Endodermal cell (in vitro differentiated cells): ENCODE measurements around the gene PMVK. TPM values are rescaled to one million over a fixed set of nuclear protein-coding genes. Genes with fewer than 3 reads are reported as not detected.
A peak's percentile ranks its signal among the peaks of the same experiment; 100 is the strongest.

Experiments used
- DNase-seq: peaks from one replicate; pipeline ENCODE4 v3.0.0-alpha.2; 2017
- H3K27ac ChIP-seq: 2 replicates; pipeline ENCODE4 v1.5.1; 2013; ENCODE audit warnings: mild to moderate bottlenecking, low read depth, low read length, moderate library complexity
- H3K27me3 ChIP-seq: 2 replicates; pipeline ENCODE4 v1.6.1; 2013; ENCODE audit warnings: mild to moderate bottlenecking, low read length, moderate library complexity; ENCODE audit not compliant: insufficient read depth, control insufficient read depth, poor library complexity, severe bottlenecking
- H3K36me3 ChIP-seq: 2 replicates; pipeline ENCODE4 v1.7.0; 2013; ENCODE audit warnings: mild to moderate bottlenecking, low read length, moderate library complexity; ENCODE audit not compliant: control insufficient read depth, insufficient read depth
- H3K4me1 ChIP-seq: one replicate; pipeline ENCODE4 v1.7.0; 2013; ENCODE audit warnings: low read length; ENCODE audit not compliant: control insufficient read depth, insufficient read depth
- H3K4me3 ChIP-seq: 2 replicates; pipeline ENCODE4 v1.5.1; 2013; ENCODE audit warnings: mild to moderate bottlenecking, low read length, moderate library complexity
- H3K9ac ChIP-seq: 2 replicates; pipeline ENCODE4 v1.6.1; 2013; ENCODE audit warnings: mild to moderate bottlenecking, low read length, moderate library complexity; ENCODE audit not compliant: poor library complexity, severe bottlenecking; ENCODE audit errors: extremely low read depth
- H3K9me3 ChIP-seq: 2 replicates; pipeline ENCODE4 v1.6.1; 2013; ENCODE audit warnings: mild to moderate bottlenecking, low read length, moderate library complexity; ENCODE audit not compliant: control insufficient read depth
- H3K27ac Mint-ChIP-seq: 2 replicates; pipeline ENCODE4 v1.8.0; 2020; ENCODE audit warnings: mixed read lengths
- H3K27me3 Mint-ChIP-seq: 2 replicates; pipeline ENCODE4 v1.8.0; 2021; ENCODE audit warnings: mild to moderate bottlenecking, mixed read lengths; ENCODE audit not compliant: insufficient read depth
- H3K36me3 Mint-ChIP-seq: 2 replicates; pipeline ENCODE4 v1.8.0; 2020; ENCODE audit warnings: low read depth, mixed read lengths
- H3K4me1 Mint-ChIP-seq: 2 replicates; pipeline ENCODE4 v1.8.0; 2020; ENCODE audit warnings: mixed read lengths
- H3K4me3 Mint-ChIP-seq: 2 replicates; pipeline ENCODE4 v1.8.0; 2020; ENCODE audit warnings: mild to moderate bottlenecking, moderate library complexity, mixed read lengths
- H3K9me3 Mint-ChIP-seq: 2 replicates; pipeline ENCODE4 v1.8.0; 2020; ENCODE audit warnings: mild to moderate bottlenecking, mixed read lengths
- WGBS, 2 experiments: methylation state at CpG; one replicate each; pipeline versions ENCODE4 v1.1.5 to v1.1.7; 2013; ENCODE audit warnings: missing lambda C conversion rate in 2 of 2, mixed read lengths in 1 of 2; ENCODE audit not compliant: insufficient coverage in 1 of 2, insufficient read length in 1 of 2; 5-methylcytosine and 5-hydroxymethylcytosine counted together
- total RNA-seq, 2 donors: library from RNA; stranded (reverse); fragmentation: NEBNext Ultra II Directional in 1 of 2; extraction: Animal tissue kit (Norgen Biotek cat#: 25700) in 1 of 2; gene quantifications; 2 replicates in 1 of 2; 3 replicates in 1 of 2; pipeline ENCODE4 v1.2.1, GENCODE V29; 2021
- TF ChIP-seq, protein P1 (sequence below): fragments of 200-600 bp; sonication (generic); conservative IDR thresholded peaks from 2 replicates; pipeline ENCODE4 v1.5.0; 2021; ENCODE audit warnings: antibody characterized with exemption, mild to moderate bottlenecking

Gene PMVK
- total RNA-seq, 2 donors from 2014 or later: 16.0 to 16.4 TPM

DNA sequence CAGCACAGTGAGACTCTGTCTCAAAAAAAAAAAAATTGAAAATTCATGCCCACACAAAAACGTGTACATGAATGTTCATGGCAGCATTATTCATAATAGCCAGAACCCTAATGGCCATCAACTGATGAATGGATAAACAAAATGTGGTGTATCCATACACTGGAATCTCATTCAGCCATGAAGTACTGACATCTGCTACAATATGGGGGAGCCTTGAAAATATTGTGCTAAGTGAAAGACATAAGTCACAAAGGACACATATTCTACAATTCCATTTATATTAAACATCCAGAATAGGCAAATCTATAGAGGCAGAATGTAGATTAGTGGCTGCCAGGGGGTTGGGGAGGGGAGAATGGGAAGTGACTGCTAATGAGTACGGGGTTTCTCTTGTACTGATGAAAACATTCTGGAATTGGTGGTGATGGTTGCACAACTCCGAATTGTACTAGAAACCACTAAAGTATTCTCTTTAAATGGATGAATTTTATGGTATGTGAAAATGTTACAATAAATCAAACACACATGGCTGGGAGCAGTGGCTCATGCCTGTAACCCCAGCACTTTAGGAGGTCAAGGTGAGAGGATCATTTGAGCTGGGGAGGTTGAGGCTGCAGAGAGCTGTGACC lies 33.5 kb downstream of the PMVK start:
- peaks cover 2% of the 10 kb centered on the region for H3K27me3 Mint-ChIP-seq
- Histone ChIP-seq H3K9ac (no peak overlapping the region), H3K4me1 (no peaks in the 10 kb centered on the region), H3K4me3 (no peak overlapping the region), H3K36me3 (no peaks in the 10 kb centered on the region), H3K27ac (no peak overlapping the region), H3K9me3 (peaks cover 5% of the 10 kb centered on the region), H3K27me3 (no peaks in the 10 kb centered on the region)
- DNase-seq: peak; percentile 5
- TF ChIP-seq, protein P1, sequence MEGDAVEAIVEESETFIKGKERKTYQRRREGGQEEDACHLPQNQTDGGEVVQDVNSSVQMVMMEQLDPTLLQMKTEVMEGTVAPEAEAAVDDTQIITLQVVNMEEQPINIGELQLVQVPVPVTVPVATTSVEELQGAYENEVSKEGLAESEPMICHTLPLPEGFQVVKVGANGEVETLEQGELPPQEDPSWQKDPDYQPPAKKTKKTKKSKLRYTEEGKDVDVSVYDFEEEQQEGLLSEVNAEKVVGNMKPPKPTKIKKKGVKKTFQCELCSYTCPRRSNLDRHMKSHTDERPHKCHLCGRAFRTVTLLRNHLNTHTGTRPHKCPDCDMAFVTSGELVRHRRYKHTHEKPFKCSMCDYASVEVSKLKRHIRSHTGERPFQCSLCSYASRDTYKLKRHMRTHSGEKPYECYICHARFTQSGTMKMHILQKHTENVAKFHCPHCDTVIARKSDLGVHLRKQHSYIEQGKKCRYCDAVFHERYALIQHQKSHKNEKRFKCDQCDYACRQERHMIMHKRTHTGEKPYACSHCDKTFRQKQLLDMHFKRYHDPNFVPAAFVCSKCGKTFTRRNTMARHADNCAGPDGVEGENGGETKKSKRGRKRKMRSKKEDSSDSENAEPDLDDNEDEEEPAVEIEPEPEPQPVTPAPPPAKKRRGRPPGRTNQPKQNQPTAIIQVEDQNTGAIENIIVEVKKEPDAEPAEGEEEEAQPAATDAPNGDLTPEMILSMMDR: no peak
- H3K4me1 Mint-ChIP-seq: no peaks in the 10 kb centered on the region
- no peak overlapping the region for H3K27ac Mint-ChIP-seq
- no peak overlapping the region for H3K4me3 Mint-ChIP-seq
- H3K36me3 Mint-ChIP-seq: peaks cover 3% of the 10 kb centered on the region
- H3K9me3 Mint-ChIP-seq: peaks cover 14% of the 10 kb centered on the region
- WGBS, 2 experiments: 83 to 100% methylated on average over 2 to 3 of the region's 3 CpGs

DNA sequence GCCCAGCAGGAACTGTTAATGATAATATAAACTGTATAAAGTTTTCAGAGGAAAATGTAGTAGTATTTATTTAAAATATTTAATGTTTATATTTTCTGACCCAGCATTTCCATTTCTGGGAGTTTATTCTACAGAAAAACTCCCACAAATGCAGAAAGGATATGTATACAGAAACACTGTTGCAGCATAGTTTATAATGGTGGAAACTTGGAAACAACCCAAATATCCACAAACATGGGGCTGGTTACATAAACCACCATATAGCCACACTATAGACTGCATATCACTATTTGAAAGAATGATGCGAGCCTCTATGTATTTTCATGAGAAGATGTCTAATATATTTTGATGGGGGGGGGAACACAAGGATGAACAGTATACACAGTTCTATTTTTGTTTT lies 34.9 kb downstream of the PMVK start:
- Mint-ChIP-seq H3K4me3 (no peak overlapping the region), H3K27ac (no peak overlapping the region), H3K4me1 (no peaks in the 10 kb centered on the region), H3K9me3 (peaks cover 2% of the 10 kb centered on the region), H3K36me3 (no peaks in the 10 kb centered on the region), H3K27me3 (no peaks in the 10 kb centered on the region)
- TF ChIP-seq, protein P1: no peak
- Histone ChIP-seq H3K27ac (no peak overlapping the region), H3K9ac (no peak overlapping the region), H3K36me3 (no peaks in the 10 kb centered on the region), H3K4me1 (no peaks in the 10 kb centered on the region), H3K9me3 (no peaks in the 10 kb centered on the region), H3K27me3 (no peaks in the 10 kb centered on the region), H3K4me3 (no peak overlapping the region)
- WGBS, 2 experiments: no CpG with 5 or more reads among the region's 1 CpG
- DNase-seq: no peak

DNA sequence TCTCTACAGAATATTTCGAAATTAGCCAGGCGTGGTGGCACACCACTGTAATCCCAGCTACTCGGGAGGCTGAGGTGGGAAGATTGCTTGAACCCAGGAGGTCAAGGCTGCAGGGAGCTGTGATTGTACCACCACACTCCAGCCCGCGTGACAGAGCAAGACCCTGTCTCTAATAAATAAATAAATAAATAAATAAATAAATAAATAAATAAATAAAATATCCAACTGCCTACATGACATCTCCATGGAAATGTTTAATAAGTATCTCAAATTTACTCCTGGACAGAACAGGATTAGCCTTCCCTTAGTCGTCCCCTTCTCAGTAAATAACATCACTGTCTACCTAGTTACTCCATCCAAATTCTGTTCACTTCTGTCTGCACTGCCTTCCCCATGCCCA lies 37.5 kb downstream of the PMVK start:
- Mint-ChIP-seq H3K36me3 (no peaks in the 10 kb centered on the region), H3K4me3 (no peak overlapping the region), H3K4me1 (no peaks in the 10 kb centered on the region), H3K27me3 (no peaks in the 10 kb centered on the region), H3K9me3 (no peaks in the 10 kb centered on the region), H3K27ac (no peak overlapping the region)
- H3K27ac ChIP-seq: no peak overlapping the region
- no peak overlapping the region for H3K9ac ChIP-seq
- no peak overlapping the region for H3K4me3 ChIP-seq
- no peaks in the 10 kb centered on the region for H3K9me3 ChIP-seq
- 90 to 92% methylated on average over 3 to 4 of the region's 6 CpGs for WGBS, 2 experiments
- H3K27me3 ChIP-seq: no peaks in the 10 kb centered on the region
- H3K36me3 ChIP-seq: no peaks in the 10 kb centered on the region
- no peaks in the 10 kb centered on the region for H3K4me1 ChIP-seq
- TF ChIP-seq, protein P1: no peak
- DNase-seq: no peak
